GM23248 (cell line): ENCODE measurements around the gene TRA2B. TPM values are rescaled to one million over a fixed set of nuclear protein-coding genes. Genes with fewer than 3 reads are reported as not detected.

ENCODE experiments used
- DNase-seq: peaks from one replicate; pipeline ENCODE4 v3.0.0-alpha.2; 2015
- H2AFZ ChIP-seq: fragments of 200-600 bp; sonication (generic); 2 replicates; pipeline ENCODE4 v1.6.1; 2016; ENCODE audit warnings: antibody characterized with exemption
- H3F3A ChIP-seq: fragments of 200-600 bp; sonication (generic); 2 replicates; pipeline ENCODE4 v1.6.1; 2016; ENCODE audit warnings: mild to moderate bottlenecking, antibody characterized with exemption, mixed run types; ENCODE audit not compliant: insufficient read depth
- H3K27ac ChIP-seq: fragments of 200-600 bp; sonication (generic); 2 replicates; pipeline ENCODE4 v1.5.1; 2016; ENCODE audit warnings: mild to moderate bottlenecking
- H3K27me3 ChIP-seq: fragments of 200-600 bp; sonication (generic); replicated peaks from 2 replicates; pipeline ENCODE4 v1.6.1; 2016; ENCODE audit warnings: mild to moderate bottlenecking; ENCODE audit not compliant: insufficient read depth
- H3K36me3 ChIP-seq: fragments of 200-600 bp; sonication (generic); 2 replicates; pipeline ENCODE4 v1.6.1; 2016; ENCODE audit warnings: low read depth, mild to moderate bottlenecking
- H3K4me1 ChIP-seq: fragments of 200-600 bp; sonication (generic); 2 replicates; pipeline ENCODE4 v1.6.1; 2016; ENCODE audit warnings: mild to moderate bottlenecking; ENCODE audit not compliant: insufficient read depth
- H3K4me2 ChIP-seq: fragments of 200-600 bp; sonication (generic); one replicate; pipeline ENCODE4 v1.6.1; 2016; ENCODE audit warnings: mild to moderate bottlenecking; ENCODE audit not compliant: unreplicated experiment
- H3K4me3 ChIP-seq: fragments of 200-600 bp; sonication (generic); 2 replicates; pipeline ENCODE4 v1.5.1; 2016; ENCODE audit warnings: mild to moderate bottlenecking
- H3K79me2 ChIP-seq: fragments of 200-600 bp; sonication (generic); 2 replicates; pipeline ENCODE4 v1.6.1; 2016; ENCODE audit warnings: mild to moderate bottlenecking; ENCODE audit not compliant: insufficient read depth
- H3K9ac ChIP-seq: fragments of 200-600 bp; sonication (generic); 2 replicates; pipeline ENCODE4 v1.6.1; 2016; ENCODE audit warnings: mild to moderate bottlenecking
- H3K9me2 ChIP-seq: fragments of 200-600 bp; sonication (generic); 2 replicates; pipeline ENCODE4 v1.6.1; 2016; ENCODE audit warnings: mixed run types, mild to moderate bottlenecking, moderate library complexity; ENCODE audit not compliant: insufficient read depth
- H3K9me3 ChIP-seq: fragments of 200-600 bp; sonication (generic); one replicate; pipeline ENCODE4 v1.6.1; 2017; ENCODE audit warnings: low read depth
- H4K20me1 ChIP-seq: fragments of 200-600 bp; sonication (generic); 2 replicates; pipeline ENCODE4 v1.6.0; 2016; ENCODE audit not compliant: insufficient read depth
- EZH2 ChIP-seq: fragments of 200-600 bp; sonication (generic); IDR thresholded peaks from 2 replicates; pipeline ENCODE4 v1.6.1; 2018; ENCODE audit warnings: antibody characterized with exemption, mild to moderate bottlenecking; ENCODE audit not compliant: insufficient read depth, poor library complexity, severe bottlenecking
- EZH2phosphoT487 ChIP-seq: fragments of 200-600 bp; sonication (generic); IDR thresholded peaks from 2 replicates; pipeline ENCODE4 v1.6.1; 2018; ENCODE audit warnings: antibody characterized with exemption, moderate library complexity, mild to moderate bottlenecking, low read depth; ENCODE audit not compliant: insufficient read depth
- WGBS, 2 experiments: methylation state at CpG; one replicate each; pipeline ENCODE4 v1.1.6; 2015 to 2017; ENCODE audit warnings: low lambda C conversion rate in 2 of 2, low coverage in 1 of 2; ENCODE audit errors: missing lambda C conversion rate in 2 of 2; 5-methylcytosine and 5-hydroxymethylcytosine counted together
- in situ Hi-C: fragments of 300-500 bp; cut with MboI; formaldehyde crosslinking; loops from 2 replicates; pipeline ENCODE4 v1.15.0; 2020
- polyA plus RNA-seq: library from polyadenylated mRNA; unstranded; fragments of >200 nt; fragmentation: Nextera tagmentation; extraction: Ambion mirVana; gene quantifications from 2 replicates; pipeline ENCODE4 v1.2.1, GENCODE V29; 2016
- total RNA-seq: library from RNA; depleted of rRNA; stranded (reverse); fragments of >200 nt; shearing (Covaris generic); gene quantifications from 2 replicates; pipeline ENCODE4 v1.2.3, GENCODE V29; 2014; rRNA removed

Gene TRA2B
- total and polyA plus RNA-seq, 2 experiments from 2014 or later = 111 to 138 TPM

GRCh38 chr3:185866995-185867394, 70.8 kb downstream of the TRA2B start:
- no peak for DNase-seq
- TF ChIP-seq EZH2 (no peak), EZH2phosphoT487 (no peak)
- Histone ChIP-seq H3K79me2 (no peaks in the 10 kb centered on the region), H3K27me3 (no peaks in the 10 kb centered on the region; the same call in 1 of the 2 replicates), H3K4me1 (no peaks in the 10 kb centered on the region), H3K9me3 (no peaks in the 10 kb centered on the region), H3K27ac (no peak overlapping the region), H3K4me3 (no peak overlapping the region), H3K9ac (no peak overlapping the region), H3K36me3 (no peaks in the 10 kb centered on the region), H4K20me1 (no peaks in the 10 kb centered on the region), H3F3A (no peaks in the 10 kb centered on the region), H2AFZ (no peak overlapping the region), H3K4me2 (no peak overlapping the region), H3K9me2 (no peaks in the 10 kb centered on the region)
- in situ Hi-C loops = no loop called here

- no peaks in the 10 kb centered on the region for H4K20me1 ChIP-seq
- WGBS, 2 experiments = 45 to 50% methylated on average over 1 of the region's 1 CpG
These were observed 71.3 kb downstream of the TRA2B start for GRCh38 chr3:185866555-185866954.

More at GRCh38 chr3:185866555-185866954, 71.3 kb downstream of the TRA2B start:
- H3K36me3 ChIP-seq = no peaks in the 10 kb centered on the region
- H3K9me2 ChIP-seq = no peaks in the 10 kb centered on the region
- no peaks in the 10 kb centered on the region for H3K4me1 ChIP-seq
- no peaks in the 10 kb centered on the region for H3K79me2 ChIP-seq
- in situ Hi-C loops = no loop called here
- H3K4me2 ChIP-seq = no peak overlapping the region
- DNase-seq = no peak
- no peak overlapping the region for H3K9ac ChIP-seq
- no peak overlapping the region for H3K4me3 ChIP-seq
- H3K27ac ChIP-seq = no peak overlapping the region
- no peak overlapping the region for H2AFZ ChIP-seq
- TF ChIP-seq EZH2 (no peak), EZH2phosphoT487 (no peak)
- H3K9me3 ChIP-seq = no peaks in the 10 kb centered on the region
- no peaks in the 10 kb centered on the region; the same call in 1 of the 2 replicates for H3K27me3 ChIP-seq
- no peaks in the 10 kb centered on the region for H3F3A ChIP-seq

Other genes with a start within 250 kb of the TRA2B start
- gene IGF2BP2, start 113.0 kb downstream of the TRA2B start, total RNA-seq = 60.6 and 86.0 TPM in 2 replicates
- gene IGF2BP2, start 113.0 kb downstream of the TRA2B start, polyA plus RNA-seq = 62.5 and 64.2 TPM in 2 replicates
- 35.9 and 44.0 TPM in 2 replicates for gene ETV5, start 171.1 kb upstream of the TRA2B start, total RNA-seq
- gene ETV5, start 171.1 kb upstream of the TRA2B start, polyA plus RNA-seq = 44.6 and 47.5 TPM in 2 replicates